ENCODE measurements around the gene GNAS-AS1. TPM values are rescaled to one million over a fixed set of nuclear protein-coding genes. Genes with fewer than 3 reads are reported as not detected.
A peak's percentile ranks its signal among the peaks of the same experiment; 100 is the strongest.

Gene GNAS-AS1
- total RNA-seq, 3 donors from 2014 or later, result 0.48 to 1.5 (median 0.98) TPM

DNA sequence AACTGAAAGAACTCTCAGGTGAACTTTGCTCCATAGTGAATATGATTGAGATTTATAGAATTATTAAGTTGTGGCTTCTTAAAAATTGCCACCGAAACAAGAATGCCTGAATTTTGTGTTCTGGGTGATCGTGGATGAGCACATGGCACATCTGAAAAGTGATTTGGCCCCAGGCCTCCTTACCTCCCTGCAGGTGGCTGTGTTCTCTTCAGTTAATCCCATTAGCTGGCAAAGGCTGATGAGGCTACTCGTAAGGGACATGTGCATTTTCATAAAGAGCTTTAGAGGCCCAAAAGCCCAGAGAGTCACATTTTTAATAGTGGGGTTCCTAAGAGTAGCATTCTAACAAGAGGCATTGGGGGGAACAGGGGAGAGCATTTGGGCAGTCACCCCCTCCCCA, 24.4 kb upstream of the GNAS-AS1 start:
- no peak for DNase-seq (ENCODE audit: low spot score in 2 of 2)
- no peaks in the 10 kb centered on the region for H3K27me3 ChIP-seq
- intact Hi-C loops (cut with DNase I; ENCODE audit: low total_unique reads), result no loop called here
- TF ChIP-seq POLR2A (IDR thresholded peaks at IDR 0.05) (no peak), CTCF (IDR thresholded peaks at IDR 0.05) (no peak), POLR2AphosphoS5 (IDR thresholded peaks at IDR 0.05) (no peak)
- H3K27ac ChIP-seq, result no peak overlapping the region
- H3K4me3 ChIP-seq, result no peak overlapping the region
- no peaks in the 10 kb centered on the region for H3K9me3 ChIP-seq
- H3K36me3 ChIP-seq, result no peaks in the 10 kb centered on the region
- no peaks in the 10 kb centered on the region for H3K4me1 ChIP-seq

GRCh38 chr20:58874469-58874868, 23.8 kb upstream of the GNAS-AS1 start:
- Histone ChIP-seq H3K4me3 (no peak overlapping the region), H3K27ac (no peak overlapping the region), H3K27me3 (no peaks in the 10 kb centered on the region), H3K9me3 (no peaks in the 10 kb centered on the region), H3K4me1 (no peaks in the 10 kb centered on the region), H3K36me3 (no peaks in the 10 kb centered on the region)
- intact Hi-C loops (cut with DNase I; ENCODE audit: low total_unique reads), result no loop called here
- DNase-seq (ENCODE audit: low spot score in 2 of 2), result no peak
- TF ChIP-seq CTCF (IDR thresholded peaks at IDR 0.05) (no peak), POLR2AphosphoS5 (IDR thresholded peaks at IDR 0.05) (no peak), POLR2A (IDR thresholded peaks at IDR 0.05) (no peak)

DNA sequence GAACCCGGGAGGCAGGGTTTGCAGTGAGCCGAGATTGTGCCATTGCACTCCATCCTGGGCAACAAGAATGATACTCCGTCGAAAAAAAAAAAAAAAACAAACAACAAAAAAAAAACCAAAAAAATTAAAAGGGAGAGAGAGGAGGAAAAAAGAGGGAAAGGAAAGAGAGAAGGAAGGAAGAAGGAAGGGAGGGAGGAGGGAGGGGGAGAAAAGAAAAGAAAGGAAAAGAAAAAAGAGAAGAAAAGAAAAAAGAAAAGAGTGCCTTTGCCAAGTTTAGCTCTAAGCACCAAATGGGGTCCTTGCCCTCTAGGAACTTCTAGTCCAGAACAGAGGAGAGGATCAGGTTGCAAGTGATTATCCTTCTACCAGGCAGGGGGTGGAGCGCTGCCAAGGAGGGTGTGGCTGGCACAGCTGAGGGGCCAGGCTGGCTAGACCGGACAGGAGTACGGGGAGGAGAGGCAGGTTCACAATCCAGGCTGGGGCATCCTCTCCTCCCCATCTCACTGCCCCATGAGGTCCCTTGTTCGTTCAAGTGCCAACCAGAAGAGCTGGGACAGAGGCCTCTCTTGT, 20.9 kb upstream of the GNAS-AS1 start:
- H3K4me1 ChIP-seq, result no peaks in the 10 kb centered on the region
- H3K27ac ChIP-seq, result no peak overlapping the region
- no peaks in the 10 kb centered on the region for H3K9me3 ChIP-seq
- H3K36me3 ChIP-seq, result no peaks in the 10 kb centered on the region
- no peak for TF ChIP-seq POLR2AphosphoS5 (IDR thresholded peaks at IDR 0.05)
- TF ChIP-seq POLR2A (IDR thresholded peaks at IDR 0.05), result no peak
- no peak for TF ChIP-seq CTCF (IDR thresholded peaks at IDR 0.05)
- no peaks in the 10 kb centered on the region for H3K27me3 ChIP-seq
- intact Hi-C loops (cut with DNase I; ENCODE audit: low total_unique reads), result no loop called here
- no peak overlapping the region for H3K4me3 ChIP-seq
- no peak for DNase-seq (ENCODE audit: low spot score in 2 of 2)

GRCh38 chr20:58870293-58871014, 19.8 kb upstream of the GNAS-AS1 start:
- H3K27me3 ChIP-seq, result no peaks in the 10 kb centered on the region
- peak; percentile 59 to 85 (median 80) for TF ChIP-seq CTCF (IDR thresholded peaks at IDR 0.05)
- no peak for TF ChIP-seq POLR2A (IDR thresholded peaks at IDR 0.05)
- intact Hi-C loops (cut with DNase I; ENCODE audit: low total_unique reads), result no loop called here
- no peaks in the 10 kb centered on the region for H3K36me3 ChIP-seq
- peak; percentile 65 to 67 for DNase-seq (ENCODE audit: low spot score in 2 of 2)
- no peaks in the 10 kb centered on the region for H3K9me3 ChIP-seq
- no peak overlapping the region for H3K4me3 ChIP-seq
- H3K27ac ChIP-seq, result no peak overlapping the region
- no peaks in the 10 kb centered on the region for H3K4me1 ChIP-seq

GRCh38 chr20:58869662-58870227, 19.0 kb upstream of the GNAS-AS1 start:
- no peaks in the 10 kb centered on the region for H3K36me3 ChIP-seq
- H3K27me3 ChIP-seq, result no peaks in the 10 kb centered on the region
- H3K4me3 ChIP-seq, result no peak overlapping the region
- no peak overlapping the region for H3K27ac ChIP-seq
- DNase-seq (ENCODE audit: low spot score in 2 of 2), result no peak
- H3K9me3 ChIP-seq, result no peaks in the 10 kb centered on the region
- intact Hi-C loops (cut with DNase I; ENCODE audit: low total_unique reads), result loop anchor here (5.0 kb wide), 1 partner anchor 353 kb away; no protein-coding TSS in a partner anchor
- no peaks in the 10 kb centered on the region for H3K4me1 ChIP-seq
- TF ChIP-seq POLR2A (IDR thresholded peaks at IDR 0.05), result no peak
- TF ChIP-seq CTCF (IDR thresholded peaks at IDR 0.05), result no peak
- no peak for TF ChIP-seq POLR2AphosphoS5 (IDR thresholded peaks at IDR 0.05)
